ENCODE results near the gene GPR162. TPM values are rescaled to one million over a fixed set of nuclear protein-coding genes. Genes with fewer than 3 reads are reported as not detected.
A peak's percentile ranks its signal among the peaks of the same experiment; 100 is the strongest.

GPR162 gene
- total RNA-seq, 1 donor from 2014 or later, result 9.4 TPM

- no peaks in the 10 kb centered on the region for H3K9me3 ChIP-seq
- TF ChIP-seq CTCF (IDR thresholded peaks at IDR 0.05), result no peak
- peaks cover 16 to 29% of the 10 kb centered on the region in 2 donors for H3K36me3 ChIP-seq
- intact Hi-C loops (cut with DNase I), result loop anchor here (1.0 to 5.0 kb wide), 8 partner anchors 15 to 245 kb away; partner anchors contain the start of genes CHD4, ING4, P3H3 and SPSB2
- no peaks in the 10 kb centered on the region for H3K27me3 ChIP-seq
- peak; percentile 99 to 100 for DNase-seq (ENCODE audit: low spot score in 2 of 2)
- H3K4me1 ChIP-seq, result peaks cover 4 to 18% of the 10 kb centered on the region in 2 donors
- peak within 1 kb of the TSS; percentile 65 to 79 for H3K4me3 ChIP-seq
- H3K27ac ChIP-seq, result peak within 1 kb of the TSS; percentile 90 to 94
These were observed 30.5 kb downstream of the GPR162 start, which contains the start of gene USP5 for GRCh38 chr12:6851921-6852650. USP5 (plus strand) TSS chr12:6852150; CDS start chr12:6852180, 30 bp downstream.

- intact Hi-C loops (cut with DNase I), result loop anchor here (1.0 to 5.0 kb wide), 6 partner anchors 14 to 246 kb away; partner anchors contain the start of genes CHD4, ING4, TPI1 and ZNF384
- no peaks in the 10 kb centered on the region for H3K9me3 ChIP-seq
- peak in 1 of 2 donors; percentile 86 for DNase-seq (ENCODE audit: low spot score in 2 of 2)
- H3K36me3 ChIP-seq, result peaks cover 23 to 33% of the 10 kb centered on the region in 2 donors
- H3K27me3 ChIP-seq, result no peaks in the 10 kb centered on the region
- peak overlapping the region; percentile 65 to 79 for H3K4me3 ChIP-seq
- peaks cover 4 to 18% of the 10 kb centered on the region in 2 donors for H3K4me1 ChIP-seq
- H3K27ac ChIP-seq, result peak overlapping the region; percentile 87 to 94
- TF ChIP-seq CTCF (IDR thresholded peaks at IDR 0.05), result no peak
These were observed 31.2 kb downstream of the GPR162 start for GRCh38 chr12:6852651-6853354.

- Histone ChIP-seq H3K9me3 (no peaks in the 10 kb centered on the region), H3K36me3 (peaks cover 32 to 36% of the 10 kb centered on the region in 2 donors), H3K27me3 (no peaks in the 10 kb centered on the region), H3K4me3 (peak overlapping the region; percentile 65 to 79), H3K27ac (peak overlapping the region; percentile 87 to 94), H3K4me1 (peaks cover 4 to 18% of the 10 kb centered on the region in 2 donors)
- no peak for TF ChIP-seq CTCF (IDR thresholded peaks at IDR 0.05)
- no peak for DNase-seq (ENCODE audit: low spot score in 2 of 2)
- intact Hi-C loops (cut with DNase I), result loop anchor here (2.0 to 5.0 kb wide), 2 partner anchors 13 to 246 kb away; partner anchors contain the start of genes CHD4 and TPI1
These were observed 32.0 kb downstream of the GPR162 start for GRCh38 chr12:6853626-6854025.

GRCh38 chr12:6854036-6854435, 32.4 kb downstream of the GPR162 start:
- DNase-seq (ENCODE audit: low spot score in 2 of 2), result no peak
- intact Hi-C loops (cut with DNase I), result loop anchor here (5.0 kb wide), 1 partner anchor 247 kb away; the partner anchor contains the start of gene CHD4
- Histone ChIP-seq H3K36me3 (peaks cover 36 to 38% of the 10 kb centered on the region in 2 donors), H3K4me1 (peaks cover 4 to 18% of the 10 kb centered on the region in 2 donors), H3K4me3 (no peak overlapping the region), H3K27me3 (no peaks in the 10 kb centered on the region), H3K9me3 (no peaks in the 10 kb centered on the region), H3K27ac (peak overlapping the region; percentile 87 to 94)
- no peak for TF ChIP-seq CTCF (IDR thresholded peaks at IDR 0.05)

GRCh38 chr12:6855322-6855721, 33.7 kb downstream of the GPR162 start:
- Histone ChIP-seq H3K36me3 (peaks cover 48 to 51% of the 10 kb centered on the region in 2 donors), H3K4me1 (peaks cover 4 to 18% of the 10 kb centered on the region in 2 donors), H3K27ac (peak overlapping the region; percentile 60 to 87), H3K4me3 (no peak overlapping the region), H3K27me3 (no peaks in the 10 kb centered on the region), H3K9me3 (no peaks in the 10 kb centered on the region)
- no peak for DNase-seq (ENCODE audit: low spot score in 2 of 2)
- no peak for TF ChIP-seq CTCF (IDR thresholded peaks at IDR 0.05)
- intact Hi-C loops (cut with DNase I), result no loop called here

Data from ascending aorta (tissue), 2 donors.